ENCODE data around the gene BACH2.

The BACH2 gene

GRCh38 chr6:89925826-89926225, 370.8 kb downstream of the BACH2 start:
- Histone ChIP-seq H3K27me3 (ENCODE audit: insufficient read depth, poor library complexity, severe bottlenecking) (no peaks in the 10 kb centered on the region), H3K4me3 (replicated peaks; ENCODE audit: insufficient read depth, low read length) (no peak overlapping the region), H3K27ac (replicated peaks) (no peak overlapping the region)
- no peak for TF ChIP-seq CTCF (IDR thresholded peaks at IDR 0.05; ENCODE audit: insufficient read depth, low read length)
- TF ChIP-seq, protein P1, sequence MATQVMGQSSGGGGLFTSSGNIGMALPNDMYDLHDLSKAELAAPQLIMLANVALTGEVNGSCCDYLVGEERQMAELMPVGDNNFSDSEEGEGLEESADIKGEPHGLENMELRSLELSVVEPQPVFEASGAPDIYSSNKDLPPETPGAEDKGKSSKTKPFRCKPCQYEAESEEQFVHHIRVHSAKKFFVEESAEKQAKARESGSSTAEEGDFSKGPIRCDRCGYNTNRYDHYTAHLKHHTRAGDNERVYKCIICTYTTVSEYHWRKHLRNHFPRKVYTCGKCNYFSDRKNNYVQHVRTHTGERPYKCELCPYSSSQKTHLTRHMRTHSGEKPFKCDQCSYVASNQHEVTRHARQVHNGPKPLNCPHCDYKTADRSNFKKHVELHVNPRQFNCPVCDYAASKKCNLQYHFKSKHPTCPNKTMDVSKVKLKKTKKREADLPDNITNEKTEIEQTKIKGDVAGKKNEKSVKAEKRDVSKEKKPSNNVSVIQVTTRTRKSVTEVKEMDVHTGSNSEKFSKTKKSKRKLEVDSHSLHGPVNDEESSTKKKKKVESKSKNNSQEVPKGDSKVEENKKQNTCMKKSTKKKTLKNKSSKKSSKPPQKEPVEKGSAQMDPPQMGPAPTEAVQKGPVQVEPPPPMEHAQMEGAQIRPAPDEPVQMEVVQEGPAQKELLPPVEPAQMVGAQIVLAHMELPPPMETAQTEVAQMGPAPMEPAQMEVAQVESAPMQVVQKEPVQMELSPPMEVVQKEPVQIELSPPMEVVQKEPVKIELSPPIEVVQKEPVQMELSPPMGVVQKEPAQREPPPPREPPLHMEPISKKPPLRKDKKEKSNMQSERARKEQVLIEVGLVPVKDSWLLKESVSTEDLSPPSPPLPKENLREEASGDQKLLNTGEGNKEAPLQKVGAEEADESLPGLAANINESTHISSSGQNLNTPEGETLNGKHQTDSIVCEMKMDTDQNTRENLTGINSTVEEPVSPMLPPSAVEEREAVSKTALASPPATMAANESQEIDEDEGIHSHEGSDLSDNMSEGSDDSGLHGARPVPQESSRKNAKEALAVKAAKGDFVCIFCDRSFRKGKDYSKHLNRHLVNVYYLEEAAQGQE (IDR thresholded peaks at IDR 0.05; ENCODE audit: insufficient replicate concordance, low read depth) = no peak
- DNase-seq (ENCODE audit: low read depth in 1 of 2, low spot score in 1 of 2) = no peak

- no peak for TF ChIP-seq POLR2AphosphoS5 (IDR thresholded peaks at IDR 0.05; ENCODE audit: low read depth)
- TF ChIP-seq SPI1 (IDR thresholded peaks at IDR 0.05; ENCODE audit: borderline replicate concordance, low read depth) = no peak
- TF ChIP-seq, protein P1 (IDR thresholded peaks at IDR 0.05; ENCODE audit: insufficient replicate concordance, low read depth) = no peak
- no peak for TF ChIP-seq CTCF (IDR thresholded peaks at IDR 0.05; ENCODE audit: insufficient read depth, low read length)
- no peak for TF ChIP-seq GABPA (IDR thresholded peaks at IDR 0.05; ENCODE audit: low read depth)
- Histone ChIP-seq H3K4me3 (replicated peaks; ENCODE audit: insufficient read depth, low read length) (no peak overlapping the region), H3K27me3 (ENCODE audit: insufficient read depth, poor library complexity, severe bottlenecking) (no peaks in the 10 kb centered on the region), H3K27ac (replicated peaks) (no peak overlapping the region)
- peak in 1 of 2 experiments; percentile 13 for DNase-seq (ENCODE audit: low read depth in 1 of 2, low spot score in 1 of 2)
These were observed 372.4 kb downstream of the BACH2 start for GRCh38 chr6:89924231-89924630.

DNA sequence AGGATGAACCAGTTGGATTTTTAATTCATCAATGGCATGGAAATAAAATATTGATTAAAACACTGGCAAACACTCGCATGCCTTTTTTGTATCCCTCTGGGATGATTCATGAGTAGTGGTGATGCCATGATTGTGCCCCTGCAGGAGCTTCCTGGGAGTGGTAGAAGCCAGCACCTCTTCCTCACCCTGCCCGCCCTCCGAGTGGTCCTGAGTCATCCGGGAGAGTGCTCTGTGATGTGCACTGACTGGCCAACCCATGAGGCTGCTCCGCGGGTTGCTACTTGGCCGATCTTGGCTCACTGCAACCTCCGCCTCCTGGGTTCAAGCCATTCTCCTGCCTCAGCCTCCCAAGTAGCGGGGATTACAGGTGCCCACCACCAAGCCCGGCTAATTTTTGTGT, 375.0 kb downstream of the BACH2 start:
- Histone ChIP-seq H3K4me3 (replicated peaks; ENCODE audit: insufficient read depth, low read length) (no peak overlapping the region), H3K27ac (replicated peaks) (no peak overlapping the region), H3K27me3 (ENCODE audit: insufficient read depth, poor library complexity, severe bottlenecking) (no peaks in the 10 kb centered on the region)
- DNase-seq (ENCODE audit: low read depth in 1 of 2, low spot score in 1 of 2) = no peak
- TF ChIP-seq POLR2AphosphoS5 (IDR thresholded peaks at IDR 0.05; ENCODE audit: low read depth) (no peak), CTCF (IDR thresholded peaks at IDR 0.05; ENCODE audit: insufficient read depth, low read length) (no peak), SPI1 (IDR thresholded peaks at IDR 0.05; ENCODE audit: borderline replicate concordance, low read depth) (no peak), GABPA (IDR thresholded peaks at IDR 0.05; ENCODE audit: low read depth) (no peak)
- TF ChIP-seq, protein P1 (IDR thresholded peaks at IDR 0.05; ENCODE audit: insufficient replicate concordance, low read depth) = no peak
